NCI-H2196 (cell line): ENCODE measurements around the gene PLEKHF1.
A peak's percentile ranks its signal among the peaks of the same experiment; 100 is the strongest.
"Not testable (repeated sequence)": the region's sequence is repeated elsewhere in the genome, so short reads cannot be mapped to it uniquely, and the experiment has no call there.

Experiments
- DNase-seq: peaks from one replicate; lab custom pipeline; 2025; ENCODE audit not compliant: unreplicated experiment; lab: John Stamatoyannopoulos, UW

The PLEKHF1 gene

GRCh38 chr19:29663861-29664752 lies 1.2 kb upstream of the PLEKHF1 start:
- no peak for DNase-seq

GRCh38 chr19:29664753-29665214 lies 477 bp upstream of the PLEKHF1 start:
- DNase-seq, result no peak

GRCh38 chr19:29665826-29666577 lies 741 bp downstream of the PLEKHF1 start:
- DNase-seq, result no peak

- no peak for DNase-seq
These were observed 1.5 kb downstream of the PLEKHF1 start for GRCh38 chr19:29666578-29667386.

GRCh38 chr19:29667387-29667783 lies 2.1 kb downstream of the PLEKHF1 start:
- DNase-seq, result no peak

- no peak for DNase-seq
These were observed 2.7 kb downstream of the PLEKHF1 start for GRCh38 chr19:29667901-29668341.

GRCh38 chr19:29668746-29669609 lies 3.7 kb downstream of the PLEKHF1 start:
- no peak for DNase-seq

- DNase-seq, result no peak
These were observed 5.0 kb downstream of the PLEKHF1 start for GRCh38 chr19:29670255-29670654.

GRCh38 chr19:29671026-29671392 lies 5.7 kb downstream of the PLEKHF1 start:
- not testable (repeated sequence) for DNase-seq

GRCh38 chr19:29671393-29672160 lies 6.3 kb downstream of the PLEKHF1 start:
- DNase-seq, result peak; percentile 29

GRCh38 chr19:29672319-29672932 lies 7.2 kb downstream of the PLEKHF1 start:
- DNase-seq, result no peak

- no peak for DNase-seq
These were observed 7.7 kb downstream of the PLEKHF1 start for GRCh38 chr19:29672933-29673336.

GRCh38 chr19:29673451-29674371 lies 8.4 kb downstream of the PLEKHF1 start:
- DNase-seq, result no peak

- no peak for DNase-seq
These were observed 9.3 kb downstream of the PLEKHF1 start for GRCh38 chr19:29674374-29675119.

- DNase-seq, result no peak
These were observed 9.9 kb downstream of the PLEKHF1 start for GRCh38 chr19:29675120-29675649.

GRCh38 chr19:29675650-29676186 lies 10.5 kb downstream of the PLEKHF1 start:
- DNase-seq, result no peak

- peak; percentile 27 for DNase-seq
These were observed 11.3 kb downstream of the PLEKHF1 start for GRCh38 chr19:29676586-29676985.
